GOT3 (cell line): ENCODE measurements around the gene CNOT4.
"Not testable (repeated sequence)": the region's sequence is repeated elsewhere in the genome, so short reads cannot be mapped to it uniquely, and the experiment has no call there.

Source experiments
- DNase-seq: peaks from one replicate; lab custom pipeline; 2025; ENCODE audit warnings: mixed read lengths; lab: John Stamatoyannopoulos, UW

The CNOT4 gene

GRCh38 chr7:135326636-135327280 is 183.1 kb downstream of the CNOT4 start:
- no peak for DNase-seq

DNA sequence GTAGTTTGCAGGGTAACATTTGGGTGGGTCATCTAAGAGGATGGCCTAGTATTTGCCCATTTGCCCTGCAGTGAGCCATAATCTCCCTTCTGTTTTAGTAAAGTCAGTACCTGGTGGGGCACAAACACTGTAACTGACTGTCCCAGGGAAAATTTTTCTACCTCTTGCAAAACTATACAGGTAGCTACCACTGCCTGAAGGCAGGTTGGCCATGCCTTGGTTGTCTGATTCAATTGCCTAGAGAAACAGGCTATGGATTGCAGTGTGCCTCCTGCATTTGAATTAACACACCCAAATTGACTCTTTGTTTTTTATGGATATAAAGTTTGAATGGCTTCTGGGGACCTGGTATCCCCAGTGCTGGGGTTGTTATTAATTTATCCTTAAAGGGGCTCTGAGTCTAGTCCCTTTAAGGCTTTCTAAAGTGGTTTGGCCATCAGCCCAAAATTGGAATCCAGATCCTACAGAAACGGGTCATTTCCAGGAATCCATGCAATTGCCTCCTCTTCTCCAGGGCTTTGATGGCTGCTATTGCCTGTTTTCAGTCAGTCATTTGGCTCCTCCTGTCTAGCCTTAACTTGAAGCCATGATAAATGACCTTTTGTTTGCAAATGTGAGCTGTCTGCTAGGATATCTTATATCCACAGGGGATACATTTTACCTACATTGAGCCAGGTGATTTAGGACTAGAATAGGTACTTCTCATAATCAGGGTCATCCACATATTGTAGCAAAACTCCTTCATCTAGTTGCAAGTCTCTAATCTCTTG is 187.1 kb downstream of the CNOT4 start:
- no peak for DNase-seq

DNA sequence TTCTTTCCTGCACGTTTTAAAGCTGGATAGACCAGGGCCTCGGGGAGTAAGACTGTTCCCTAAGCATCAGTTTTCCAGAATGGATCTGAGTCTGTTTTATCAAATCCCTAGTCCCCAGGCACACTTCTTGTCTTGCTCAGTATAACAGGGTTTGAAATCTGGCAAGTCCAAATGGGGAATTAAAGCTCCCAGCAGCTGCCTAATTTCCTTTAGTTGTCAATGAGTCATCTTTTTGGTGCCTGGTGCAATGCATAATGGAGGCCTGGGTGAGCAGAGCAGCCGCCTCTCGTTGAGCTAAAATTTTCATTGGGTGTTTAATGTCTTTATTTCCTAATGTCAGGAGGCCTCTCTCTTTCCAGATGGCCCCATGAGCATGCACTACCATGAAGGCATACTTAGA is 188.3 kb downstream of the CNOT4 start:
- DNase-seq = no peak

DNA sequence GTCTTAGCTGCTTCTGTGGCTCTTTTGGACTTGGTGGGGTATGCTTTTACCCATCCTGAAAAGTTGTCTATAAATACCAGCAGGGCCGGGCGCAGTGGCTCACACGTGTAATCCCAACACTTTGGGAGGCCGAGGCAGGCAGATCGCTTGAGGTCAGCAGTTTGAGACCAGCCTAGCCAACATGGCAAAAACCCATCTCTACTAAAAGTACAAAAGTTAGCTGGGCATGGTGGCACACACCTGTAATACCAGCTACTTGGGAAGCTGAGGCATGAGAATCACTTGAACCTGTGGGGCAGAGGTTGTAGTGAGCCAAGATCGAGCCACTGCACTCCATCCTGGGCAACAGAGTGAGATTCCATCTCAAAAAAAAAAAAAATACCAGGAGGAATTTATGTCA is 188.9 kb downstream of the CNOT4 start:
- DNase-seq = not testable (repeated sequence)

GRCh38 chr7:135320268-135320667 is 189.6 kb downstream of the CNOT4 start:
- DNase-seq = peak; percentile 7

GRCh38 chr7:135317676-135318325 is 192.1 kb downstream of the CNOT4 start:
- DNase-seq = no peak

- no peak for DNase-seq
Measured at GRCh38 chr7:135316648-135317313, 193.1 kb downstream of the CNOT4 start.

DNA sequence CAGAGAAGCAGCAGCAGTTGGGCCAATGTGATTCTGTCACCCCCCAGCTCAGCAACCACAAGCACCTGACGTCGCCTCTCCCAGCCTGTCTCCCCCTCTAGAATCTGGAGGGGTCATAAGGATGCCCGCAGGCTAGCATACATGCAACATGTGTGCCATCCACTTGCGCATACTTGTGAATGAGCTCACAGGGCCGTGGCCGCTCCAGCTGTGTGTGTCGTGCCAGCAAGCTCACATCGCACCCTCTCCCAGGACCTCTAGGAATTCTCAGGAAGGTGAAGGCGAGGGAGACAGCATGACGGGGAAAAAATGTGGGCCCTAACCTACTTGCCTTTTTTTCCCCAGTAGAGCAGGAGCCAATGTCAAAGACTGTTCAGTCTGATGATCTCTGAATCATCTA is 195.9 kb downstream of the CNOT4 start:
- DNase-seq = no peak
